Small intestine (tissue), 7 donors: ENCODE results near the gene UMAD1. TPM values are rescaled to one million over a fixed set of nuclear protein-coding genes. Genes with fewer than 3 reads are reported as not detected.

ENCODE experiments used
- DNase-seq, 2 donors: peaks; one replicate each; pipeline versions ENCODE4 v3.0.0 to v3.0.0-alpha.2; 2013
- FAIRE-seq: peaks from 2 replicates; lab custom pipeline; 2012; peaks lifted over from hg19 to GRCh38; lab: Jason Lieb, UNC
- H3K27ac ChIP-seq, 3 donors: one replicate each; pipeline ENCODE4 v1.5.1; 2013; ENCODE audit warnings: low read length in 2 of 3, mild to moderate bottlenecking in 2 of 3, control low read depth in 1 of 3, inconsistent platforms in 1 of 3, low read depth in 1 of 3, moderate library complexity in 1 of 3
- H3K27me3 ChIP-seq, 3 donors: one replicate each; pipeline ENCODE4 v1.6.1; 2013; ENCODE audit warnings: low read length in 3 of 3, inconsistent platforms in 1 of 3; ENCODE audit not compliant: control insufficient read depth in 3 of 3, insufficient read depth in 3 of 3
- H3K36me3 ChIP-seq, 3 donors: one replicate each; pipeline ENCODE4 v1.6.1; 2013; ENCODE audit warnings: low read length in 3 of 3, inconsistent platforms in 1 of 3, low read depth in 1 of 3, mild to moderate bottlenecking in 1 of 3, moderate library complexity in 1 of 3; ENCODE audit not compliant: control insufficient read depth in 3 of 3, insufficient read depth in 2 of 3
- H3K4me1 ChIP-seq, 3 donors: one replicate each; pipeline ENCODE4 v1.6.1; 2013; ENCODE audit warnings: low read length in 2 of 3, inconsistent platforms in 1 of 3, low read depth in 1 of 3, mild to moderate bottlenecking in 1 of 3, moderate library complexity in 1 of 3; ENCODE audit not compliant: control insufficient read depth in 3 of 3, insufficient read depth in 2 of 3
- H3K4me3 ChIP-seq, 3 donors: one replicate each; pipeline ENCODE4 v1.5.1; 2013; ENCODE audit warnings: low read length in 3 of 3, control low read depth in 1 of 3, inconsistent platforms in 1 of 3, low read depth in 1 of 3, mild to moderate bottlenecking in 1 of 3, moderate library complexity in 1 of 3
- H3K9me3 ChIP-seq, 2 donors: one replicate each; pipeline ENCODE4 v1.6.1; 2013; ENCODE audit warnings: low read depth in 1 of 2, low read length in 1 of 2; ENCODE audit not compliant: control insufficient read depth in 2 of 2, insufficient read depth in 1 of 2
- WGBS, 3 donors: extraction: QIAGEN DNeasy Blood & Tissue Kit; methylation state at CpG; one replicate each; pipeline ENCODE4 v1.1.7; 2013; 5-methylcytosine and 5-hydroxymethylcytosine counted together
- polyA plus RNA-seq, 4 donors: library from polyadenylated mRNA; stranded (reverse) in 3 of 4; unstranded in 1 of 4; fragments of 200-250 nt in 3 of 4; fragments of 120-200 nt in 1 of 4; gene quantifications; one replicate each; pipeline versions ENCODE4 v1.2.1 to v1.2.3, GENCODE V29; 2013
- donor health status: healthy with polysubstance abuse.
- donor health status: control.
- donor health status: control.
- donor health status: Bipolar disorder and iron deficiency.
- donor health status: healthy.

The UMAD1 gene
- polyA plus RNA-seq, 4 donors = 9.2 to 21.2 (median 20.0) TPM

DNA sequence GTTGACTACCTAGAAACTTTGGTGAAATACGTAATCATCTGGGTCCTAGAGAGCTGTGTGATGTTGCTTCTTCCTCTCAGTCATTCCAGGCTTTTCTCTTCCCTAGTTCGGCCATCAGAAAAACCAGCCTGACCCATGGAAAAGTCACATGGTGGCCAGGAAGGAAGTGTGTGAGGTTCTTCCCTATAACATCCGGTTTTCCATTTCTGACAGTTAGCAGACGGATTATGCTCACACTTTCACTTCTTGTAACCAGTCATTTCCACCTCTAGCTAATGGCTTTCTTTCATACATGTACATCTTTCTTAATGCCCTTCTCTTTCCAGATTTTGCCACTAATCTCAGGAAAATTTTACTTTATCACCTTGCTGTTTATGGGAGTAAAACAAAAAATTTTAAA, 218.0 kb downstream of the UMAD1 start:
- H3K9me3 ChIP-seq = peaks cover 2 to 22% of the 10 kb centered on the region in 2 donors
- H3K36me3 ChIP-seq = peaks cover 0 to 1% (median 0%) of the 10 kb centered on the region in 3 donors
- no peaks in the 10 kb centered on the region for H3K27me3 ChIP-seq
- no peaks in the 10 kb centered on the region for H3K4me1 ChIP-seq
- no peak overlapping the region for H3K4me3 ChIP-seq
- H3K27ac ChIP-seq = no peak overlapping the region
- no peak for DNase-seq
- FAIRE-seq = no peak
- 74 to 94% (median 76%) methylated on average over 4 of the region's 4 CpGs for WGBS, 3 donors

- no peaks in the 10 kb centered on the region for H3K36me3 ChIP-seq
- DNase-seq = no peak
- H3K4me1 ChIP-seq = no peaks in the 10 kb centered on the region
- no peak overlapping the region for H3K27ac ChIP-seq
- 94 to 97% (median 94%) methylated on average over 4 of the region's 4 CpGs for WGBS, 3 donors
- FAIRE-seq = no peak
- H3K9me3 ChIP-seq = peaks cover 2 to 20% of the 10 kb centered on the region in 2 donors
- no peaks in the 10 kb centered on the region for H3K27me3 ChIP-seq
- no peak overlapping the region for H3K4me3 ChIP-seq
These were observed 218.9 kb downstream of the UMAD1 start for GRCh38 chr7:7859411-7859810.

DNA sequence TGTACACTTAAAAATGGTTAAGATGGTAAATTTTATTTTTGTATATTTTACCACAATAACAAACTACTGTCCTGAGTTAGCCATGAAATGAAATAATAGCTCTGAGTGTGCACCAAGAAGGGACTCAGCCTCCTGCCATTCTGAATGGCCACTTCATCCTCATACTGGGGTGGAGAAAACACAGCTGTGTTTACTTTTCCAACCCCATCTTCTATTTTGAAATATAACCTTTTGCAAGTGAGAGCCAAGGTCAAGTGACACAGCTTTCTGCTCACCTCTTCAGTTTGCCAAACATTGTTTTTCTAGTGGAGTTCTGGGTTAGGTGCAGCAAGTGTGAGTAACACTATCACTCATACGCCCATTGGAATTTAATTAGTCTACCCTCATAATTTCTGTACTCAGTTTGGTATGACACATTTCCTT, 220.7 kb downstream of the UMAD1 start:
- Histone ChIP-seq H3K27ac (no peak overlapping the region), H3K27me3 (no peaks in the 10 kb centered on the region), H3K4me1 (no peaks in the 10 kb centered on the region), H3K4me3 (no peak overlapping the region), H3K9me3 (peaks cover 0 to 1% of the 10 kb centered on the region in 2 donors), H3K36me3 (no peaks in the 10 kb centered on the region)
- WGBS, 3 donors = 80 to 85% (median 83%) methylated on average over 1 of the region's 1 CpG
- FAIRE-seq = no peak
- no peak for DNase-seq

- Histone ChIP-seq H3K4me3 (no peak overlapping the region), H3K27ac (no peak overlapping the region), H3K27me3 (no peaks in the 10 kb centered on the region), H3K36me3 (no peaks in the 10 kb centered on the region), H3K9me3 (no peaks in the 10 kb centered on the region), H3K4me1 (no peaks in the 10 kb centered on the region)
- DNase-seq (no peak), FAIRE-seq (no peak)
- WGBS, 3 donors = 53 to 74% (median 66%) methylated on average over 2 of the region's 2 CpGs
These were observed 221.8 kb downstream of the UMAD1 start for GRCh38 chr7:7862393-7862792.

- FAIRE-seq (no peak), DNase-seq (no peak)
- WGBS, 3 donors = 64 to 87% (median 81%) methylated on average over 10 of the region's 10 CpGs
- Histone ChIP-seq H3K27ac (peak overlapping the region in 1 of 3 donors; percentile 23), H3K4me1 (no peaks in the 10 kb centered on the region), H3K27me3 (no peaks in the 10 kb centered on the region), H3K4me3 (no peak overlapping the region), H3K36me3 (no peaks in the 10 kb centered on the region), H3K9me3 (no peaks in the 10 kb centered on the region)
These were observed 227.5 kb downstream of the UMAD1 start for GRCh38 chr7:7867846-7868571.

- Histone ChIP-seq H3K36me3 (no peaks in the 10 kb centered on the region), H3K27me3 (no peaks in the 10 kb centered on the region), H3K4me3 (no peak overlapping the region), H3K27ac (no peak overlapping the region), H3K9me3 (no peaks in the 10 kb centered on the region), H3K4me1 (no peaks in the 10 kb centered on the region)
- FAIRE-seq = no peak
- WGBS, 3 donors = 52 to 100% (median 77%) methylated on average over 1 of the region's 1 CpG
- DNase-seq = no peak
These were observed 228.0 kb downstream of the UMAD1 start for GRCh38 chr7:7868572-7868899.

DNA sequence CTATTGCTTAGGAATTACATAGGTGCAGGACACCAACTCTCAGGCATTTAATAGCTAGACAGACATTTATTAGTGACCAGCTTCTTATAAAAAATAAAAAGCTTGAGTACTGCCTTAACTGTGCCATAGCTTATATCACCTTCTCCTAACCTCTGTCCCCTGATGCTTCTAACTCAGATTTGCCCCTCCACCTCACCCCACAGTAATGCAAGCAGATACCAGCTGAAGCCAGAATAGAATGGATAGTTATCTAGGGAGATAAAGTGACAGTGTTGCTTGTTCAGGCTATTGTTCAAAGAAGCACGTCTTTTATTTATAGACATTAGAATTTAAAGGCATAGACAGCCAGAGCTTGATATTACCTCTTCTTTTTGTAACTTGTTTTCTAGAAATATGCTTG, 228.5 kb downstream of the UMAD1 start:
- Histone ChIP-seq H3K27ac (no peak overlapping the region), H3K9me3 (no peaks in the 10 kb centered on the region), H3K4me1 (no peaks in the 10 kb centered on the region), H3K36me3 (no peaks in the 10 kb centered on the region), H3K27me3 (no peaks in the 10 kb centered on the region), H3K4me3 (no peak overlapping the region)
- FAIRE-seq (no peak), DNase-seq (no peak)
- 0 to 46% (median 0%) methylated on average over 1 of the region's 1 CpG for WGBS, 3 donors

GRCh38 chr7:7869651-7870050, 229.1 kb downstream of the UMAD1 start:
- no peaks in the 10 kb centered on the region for H3K36me3 ChIP-seq
- H3K9me3 ChIP-seq = no peaks in the 10 kb centered on the region
- no peak overlapping the region for H3K4me3 ChIP-seq
- DNase-seq = no peak
- H3K27me3 ChIP-seq = no peaks in the 10 kb centered on the region
- no peak overlapping the region for H3K27ac ChIP-seq
- H3K4me1 ChIP-seq = no peaks in the 10 kb centered on the region
- no peak for FAIRE-seq
- WGBS, 3 donors = 95 to 99% (median 96%) methylated on average over 3 of the region's 3 CpGs

- DNase-seq = no peak
- no peaks in the 10 kb centered on the region for H3K9me3 ChIP-seq
- 95 to 98% (median 96%) methylated on average over 1 of the region's 1 CpG for WGBS, 3 donors
- H3K27me3 ChIP-seq = no peaks in the 10 kb centered on the region
- no peak overlapping the region for H3K27ac ChIP-seq
- no peak for FAIRE-seq
- no peak overlapping the region for H3K4me3 ChIP-seq
- no peaks in the 10 kb centered on the region for H3K4me1 ChIP-seq
- H3K36me3 ChIP-seq = no peaks in the 10 kb centered on the region
These were observed 230.0 kb downstream of the UMAD1 start for GRCh38 chr7:7870555-7870954.
